HFF-Myc (cell line): ENCODE results near the gene KRTAP19-4.

ENCODE experiments used
- DNase-seq: peaks from one replicate; pipeline ENCODE4 v3.0.0-alpha.2; 2011; ENCODE audit warnings: low read depth; ENCODE audit errors: extremely low read depth
- H3K4me3 ChIP-seq: replicated peaks from 2 replicates; pipeline ENCODE4 v1.5.1; 2011; ENCODE audit warnings: low read depth, mild to moderate bottlenecking, control low read depth, low read length
- TF ChIP-seq, protein P1 (sequence below): IDR thresholded peaks from 2 replicates; pipeline ENCODE4 v1.5.1; 2012; ENCODE audit warnings: mild to moderate bottlenecking, low read depth, low read length, control low read depth; ENCODE audit errors: missing control alignments

Gene KRTAP19-4

GRCh38 chr21:30491963-30492428 is 5.0 kb downstream of the KRTAP19-4 start, which contains the start of gene KRTAP19-3:
KRTAP19-3 (minus strand) TSS chr21:30492013; CDS start chr21:30491957, 56 bp downstream.
- no peak for DNase-seq
- H3K4me3 ChIP-seq = no peak within 1 kb of the TSS
- TF ChIP-seq, protein P1, sequence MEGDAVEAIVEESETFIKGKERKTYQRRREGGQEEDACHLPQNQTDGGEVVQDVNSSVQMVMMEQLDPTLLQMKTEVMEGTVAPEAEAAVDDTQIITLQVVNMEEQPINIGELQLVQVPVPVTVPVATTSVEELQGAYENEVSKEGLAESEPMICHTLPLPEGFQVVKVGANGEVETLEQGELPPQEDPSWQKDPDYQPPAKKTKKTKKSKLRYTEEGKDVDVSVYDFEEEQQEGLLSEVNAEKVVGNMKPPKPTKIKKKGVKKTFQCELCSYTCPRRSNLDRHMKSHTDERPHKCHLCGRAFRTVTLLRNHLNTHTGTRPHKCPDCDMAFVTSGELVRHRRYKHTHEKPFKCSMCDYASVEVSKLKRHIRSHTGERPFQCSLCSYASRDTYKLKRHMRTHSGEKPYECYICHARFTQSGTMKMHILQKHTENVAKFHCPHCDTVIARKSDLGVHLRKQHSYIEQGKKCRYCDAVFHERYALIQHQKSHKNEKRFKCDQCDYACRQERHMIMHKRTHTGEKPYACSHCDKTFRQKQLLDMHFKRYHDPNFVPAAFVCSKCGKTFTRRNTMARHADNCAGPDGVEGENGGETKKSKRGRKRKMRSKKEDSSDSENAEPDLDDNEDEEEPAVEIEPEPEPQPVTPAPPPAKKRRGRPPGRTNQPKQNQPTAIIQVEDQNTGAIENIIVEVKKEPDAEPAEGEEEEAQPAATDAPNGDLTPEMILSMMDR = no peak

- H3K4me3 ChIP-seq = no peak within 1 kb of the TSS
- TF ChIP-seq, protein P1 = no peak
- DNase-seq = no peak
Measured at GRCh38 chr21:30487336-30487735, 9.6 kb downstream of the KRTAP19-4 start, which contains the start of gene KRTAP19-2. KRTAP19-2 (minus strand) TSS chr21:30487436; CDS start chr21:30487348, 88 bp downstream.

DNA sequence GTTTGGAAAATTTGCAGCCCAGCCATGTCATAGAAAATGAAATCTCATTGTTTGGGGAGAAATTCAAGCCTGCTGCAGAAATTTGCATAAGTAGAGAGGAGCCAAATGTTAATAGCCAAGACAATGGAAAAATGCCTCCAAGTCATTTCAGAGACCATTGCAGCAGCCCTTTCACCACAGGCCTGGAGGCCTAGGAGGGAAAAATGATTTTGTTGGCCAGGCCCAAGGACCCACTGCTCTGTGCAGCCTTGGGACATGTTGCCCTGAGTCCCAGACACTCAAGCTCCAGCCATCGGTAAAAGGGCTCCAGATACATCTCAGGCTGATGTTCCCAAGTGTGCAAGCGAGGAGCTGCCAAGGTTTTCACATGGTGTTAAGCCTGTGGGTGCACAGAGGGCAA is 10.8 kb downstream of the KRTAP19-4 start:
- TF ChIP-seq, protein P1 = no peak
- no peak for DNase-seq
- no peak overlapping the region for H3K4me3 ChIP-seq

GRCh38 chr21:30482130-30482529 is 14.8 kb downstream of the KRTAP19-4 start:
- DNase-seq = no peak
- TF ChIP-seq, protein P1 = no peak
- H3K4me3 ChIP-seq = no peak overlapping the region

- TF ChIP-seq, protein P1 = no peak
- DNase-seq = no peak
- no peak within 1 kb of the TSS for H3K4me3 ChIP-seq
Measured at GRCh38 chr21:30480145-30480544, 16.8 kb downstream of the KRTAP19-4 start, which contains the start of gene KRTAP19-1. KRTAP19-1 (minus strand) TSS chr21:30480367; CDS start chr21:30480317, 50 bp downstream.

GRCh38 chr21:30479259-30479658 is 17.7 kb downstream of the KRTAP19-4 start:
- DNase-seq = no peak
- H3K4me3 ChIP-seq = no peak overlapping the region
- TF ChIP-seq, protein P1 = no peak

DNA sequence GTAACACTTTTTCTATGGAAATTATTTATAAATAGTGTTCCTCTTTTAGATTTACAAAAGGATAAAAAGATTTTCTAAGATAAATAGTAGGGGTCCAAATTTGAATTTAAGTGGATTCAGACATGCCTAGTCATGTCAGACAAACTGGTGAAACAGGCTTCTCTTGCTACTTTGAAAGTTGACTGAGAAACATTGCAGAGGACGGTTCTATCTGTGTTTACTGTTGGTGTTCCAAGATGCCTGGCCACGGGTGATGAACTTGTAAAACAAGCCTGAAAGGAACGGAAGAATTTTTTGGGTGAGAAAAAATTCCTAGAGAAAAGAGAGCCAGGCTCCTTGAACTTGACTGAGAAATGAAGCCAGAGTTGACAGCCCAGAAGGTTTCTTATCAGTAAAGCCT is 19.0 kb downstream of the KRTAP19-4 start:
- TF ChIP-seq, protein P1 = no peak
- no peak for DNase-seq
- no peak overlapping the region for H3K4me3 ChIP-seq
